GM12872 (cell line): Measurements from ENCODE around the gene SARNP.

Experiments
- TF ChIP-seq, protein P1 (sequence below): IDR thresholded peaks from 3 replicates; pipeline ENCODE4 v1.5.1; 2011; ENCODE audit warnings: low read depth, mild to moderate bottlenecking, low read length, moderate library complexity; ENCODE audit not compliant: insufficient read depth

The SARNP gene

DNA sequence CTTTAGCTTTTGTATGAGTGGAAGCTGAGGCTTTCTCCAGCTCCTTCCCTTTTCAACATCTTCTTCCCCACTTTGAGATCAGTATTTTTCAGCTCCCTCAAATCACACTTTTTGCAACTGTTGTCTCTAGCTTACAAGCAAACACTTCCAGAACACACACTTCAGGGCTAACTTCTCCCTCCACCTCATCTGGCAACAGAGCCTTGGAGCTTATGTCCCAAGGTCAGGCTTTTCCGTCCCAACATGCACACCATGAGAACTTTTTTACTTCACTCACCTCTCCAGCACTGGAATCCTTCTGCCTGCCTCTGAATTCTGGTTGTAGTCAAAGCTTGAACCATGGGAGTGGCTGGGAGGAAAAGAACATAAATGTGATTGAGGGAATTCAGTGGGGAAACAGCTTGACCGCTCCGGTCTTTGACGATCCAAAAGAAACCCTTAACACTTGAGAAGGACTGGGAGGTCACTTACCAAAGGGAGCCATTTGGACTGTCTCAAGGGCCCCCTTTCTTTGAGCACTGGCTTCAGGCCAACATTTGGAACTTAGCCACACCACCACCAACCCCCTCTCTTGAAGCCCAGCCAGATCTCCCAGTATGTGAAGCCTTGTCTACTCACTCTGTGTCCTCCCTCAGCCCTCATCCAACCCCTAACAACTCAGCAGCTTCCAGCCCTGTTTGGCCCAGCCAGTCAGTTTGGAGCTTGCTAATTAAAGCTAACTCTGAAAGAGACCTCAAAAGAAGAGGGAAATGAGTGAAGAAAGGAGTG, 105.6 kb downstream of the SARNP start:
- TF ChIP-seq, protein P1, sequence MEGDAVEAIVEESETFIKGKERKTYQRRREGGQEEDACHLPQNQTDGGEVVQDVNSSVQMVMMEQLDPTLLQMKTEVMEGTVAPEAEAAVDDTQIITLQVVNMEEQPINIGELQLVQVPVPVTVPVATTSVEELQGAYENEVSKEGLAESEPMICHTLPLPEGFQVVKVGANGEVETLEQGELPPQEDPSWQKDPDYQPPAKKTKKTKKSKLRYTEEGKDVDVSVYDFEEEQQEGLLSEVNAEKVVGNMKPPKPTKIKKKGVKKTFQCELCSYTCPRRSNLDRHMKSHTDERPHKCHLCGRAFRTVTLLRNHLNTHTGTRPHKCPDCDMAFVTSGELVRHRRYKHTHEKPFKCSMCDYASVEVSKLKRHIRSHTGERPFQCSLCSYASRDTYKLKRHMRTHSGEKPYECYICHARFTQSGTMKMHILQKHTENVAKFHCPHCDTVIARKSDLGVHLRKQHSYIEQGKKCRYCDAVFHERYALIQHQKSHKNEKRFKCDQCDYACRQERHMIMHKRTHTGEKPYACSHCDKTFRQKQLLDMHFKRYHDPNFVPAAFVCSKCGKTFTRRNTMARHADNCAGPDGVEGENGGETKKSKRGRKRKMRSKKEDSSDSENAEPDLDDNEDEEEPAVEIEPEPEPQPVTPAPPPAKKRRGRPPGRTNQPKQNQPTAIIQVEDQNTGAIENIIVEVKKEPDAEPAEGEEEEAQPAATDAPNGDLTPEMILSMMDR: no peak

- TF ChIP-seq, protein P1: no peak
Measured at GRCh38 chr12:55708695-55709233, 108.8 kb downstream of the SARNP start.

GRCh38 chr12:55707841-55708694, 109.5 kb downstream of the SARNP start, which contains the start of gene ITGA7:
ITGA7 (minus strand) TSS chr12:55707904; CDS start chr12:55707682, 222 bp downstream.
- TF ChIP-seq, protein P1: no peak
